HEK293 (cell line): ENCODE data around the gene HIGD1A.

ENCODE experiments used
- CTCF ChIA-PET: fragments of 350-600 bp; formaldehyde crosslinking; extraction: SDS; loops from one replicate; lab custom pipeline; 2021; ENCODE audit warnings: antibody characterized with exemption; lab: Yijun Ruan, JAX
- POLR2A ChIA-PET: fragments of 300-600 bp; formaldehyde crosslinking; extraction: SDS; loops from one replicate; lab custom pipeline; 2020; ENCODE audit warnings: antibody characterized with exemption, inconsistent platforms; lab: Yijun Ruan, JAX
- H3K27ac ChIP-seq: fragments of 200-500 bp; sonication (Bioruptor generic); 2 replicates; pipeline ENCODE4 v1.5.1; 2014; ENCODE audit warnings: low read depth, low read length, control low read depth, inconsistent platforms; ENCODE audit errors: extremely low read depth
- H3K36me3 ChIP-seq, 2 experiments: fragments of 200-500 bp in 1 of 2; sonication (Bioruptor generic) in 1 of 2; 1 replicate in 1 of 2; 2 replicates in 1 of 2; pipeline ENCODE4 v1.5.1; 2014 to 2017; ENCODE audit warnings: inconsistent platforms in 2 of 2, low read length in 2 of 2; ENCODE audit not compliant: control insufficient read depth in 2 of 2, insufficient read depth in 1 of 2
- H3K4me1 ChIP-seq: fragments of 200-500 bp; sonication (Bioruptor generic); 2 replicates; pipeline ENCODE4 v1.5.1; 2014; ENCODE audit warnings: mild to moderate bottlenecking, low read length, inconsistent platforms; ENCODE audit not compliant: control insufficient read depth, insufficient read depth
- H3K4me3 ChIP-seq: 2 replicates; pipeline ENCODE4 v1.5.1; 2011; ENCODE audit warnings: low read depth, mild to moderate bottlenecking, control low read depth, low read length, moderate library complexity
- H3K9me3 ChIP-seq: fragments of 200-500 bp; sonication (Bioruptor generic); 2 replicates; pipeline ENCODE4 v1.5.1; 2014; ENCODE audit warnings: low read depth, low read length, inconsistent platforms; ENCODE audit not compliant: control insufficient read depth, insufficient read depth
- GLIS1 ChIP-seq: fragments of 450-650 bp; formaldehyde crosslinking; IDR thresholded peaks from 2 replicates; pipeline ENCODE4 v1.5.1; 2016; ENCODE audit warnings: missing biosample characterization, missing genetic modification characterization
- MYNN ChIP-seq: fragments of 450-650 bp; formaldehyde crosslinking; IDR thresholded peaks from 2 replicates; pipeline ENCODE4 v1.5.1; 2016; ENCODE audit warnings: missing biosample characterization, missing genetic modification characterization, borderline replicate concordance
- OSR2 ChIP-seq: fragments of 450-650 bp; formaldehyde crosslinking; IDR thresholded peaks from 2 replicates; pipeline ENCODE4 v1.5.1; 2016; ENCODE audit warnings: missing biosample characterization, missing genetic modification characterization
- PRDM1 ChIP-seq: fragments of 450-650 bp; formaldehyde crosslinking; IDR thresholded peaks from 2 replicates; pipeline ENCODE4; 2016; ENCODE audit warnings: missing biosample characterization, missing genetic modification characterization
- RBAK ChIP-seq: fragments of 450-650 bp; formaldehyde crosslinking; IDR thresholded peaks from 2 replicates; pipeline ENCODE4 v1.5.1; 2016; ENCODE audit warnings: missing biosample characterization, missing genetic modification characterization
- SP7 ChIP-seq: fragments of 450-650 bp; formaldehyde crosslinking; IDR thresholded peaks from 2 replicates; pipeline ENCODE4 v1.5.1; 2016; ENCODE audit warnings: missing biosample characterization, missing genetic modification characterization
- ZNF214 ChIP-seq: fragments of 450-650 bp; formaldehyde crosslinking; IDR thresholded peaks from 2 replicates; pipeline ENCODE4 v1.5.1; 2017; ENCODE audit warnings: missing biosample characterization, mild to moderate bottlenecking, missing genetic modification characterization, borderline replicate concordance
- ZNF341 ChIP-seq: fragments of 450-650 bp; formaldehyde crosslinking; IDR thresholded peaks from 2 replicates; pipeline ENCODE4; 2016; ENCODE audit warnings: low read depth, missing biosample characterization, missing genetic modification characterization
- ZNF366 ChIP-seq: fragments of 450-650 bp; formaldehyde crosslinking; conservative IDR thresholded peaks from 2 replicates; pipeline ENCODE4 v1.5.1; 2016; ENCODE audit warnings: missing biosample characterization, missing genetic modification characterization
- ZNF558 ChIP-seq: fragments of 450-650 bp; formaldehyde crosslinking; IDR thresholded peaks from 2 replicates; pipeline ENCODE4 v1.5.1; 2016; ENCODE audit warnings: missing biosample characterization, missing genetic modification characterization
- ZNF561 ChIP-seq: fragments of 450-650 bp; IDR thresholded peaks from 2 replicates; pipeline ENCODE4 v1.5.1; 2018; ENCODE audit warnings: missing biosample characterization, missing genetic modification characterization, borderline replicate concordance
- ZNF600 ChIP-seq: fragments of 450-650 bp; formaldehyde crosslinking; IDR thresholded peaks from 2 replicates; pipeline ENCODE4 v1.5.1; 2016; ENCODE audit warnings: missing biosample characterization, missing genetic modification characterization
- ZNF626 ChIP-seq: fragments of 450-650 bp; sonication (Bioruptor Pico); formaldehyde crosslinking; IDR thresholded peaks from 2 replicates; pipeline ENCODE4 v1.5.1; 2018; ENCODE audit warnings: missing biosample characterization, missing genetic modification characterization, inconsistent platforms
- ZNF664 ChIP-seq: fragments of 450-650 bp; formaldehyde crosslinking; IDR thresholded peaks from 2 replicates; pipeline ENCODE4 v1.5.1; 2016; ENCODE audit warnings: missing biosample characterization, missing genetic modification characterization
- TF ChIP-seq, protein P1 (sequence below): fragments of 450-650 bp; IDR thresholded peaks from 2 replicates; pipeline ENCODE4 v1.5.1; 2018; ENCODE audit warnings: missing biosample characterization, missing genetic modification characterization
- TF ChIP-seq, protein P2 (sequence below): fragments of 450-650 bp; formaldehyde crosslinking; IDR thresholded peaks from 2 replicates; pipeline ENCODE4 v1.5.1; 2017; ENCODE audit warnings: missing biosample characterization, missing genetic modification characterization
- TF ChIP-seq, protein P3 (sequence below): fragments of 450-650 bp; formaldehyde crosslinking; IDR thresholded peaks from 2 replicates; pipeline ENCODE4 v1.5.1; 2017; ENCODE audit warnings: missing biosample characterization, missing genetic modification characterization
- TF ChIP-seq, protein P4 (sequence below): fragments of 450-650 bp; formaldehyde crosslinking; optimal IDR thresholded peaks from 2 replicates; pipeline ENCODE3; 2016; ENCODE audit warnings: missing biosample characterization, mild to moderate bottlenecking, missing genetic modification characterization
- TF ChIP-seq, protein P5 (sequence below): fragments of 450-650 bp; formaldehyde crosslinking; IDR thresholded peaks from 2 replicates; pipeline ENCODE4 v1.5.1; 2017; ENCODE audit warnings: missing biosample characterization, missing genetic modification characterization
- TF ChIP-seq, protein P6 (sequence below): fragments of 450-650 bp; formaldehyde crosslinking; IDR thresholded peaks from 2 replicates; pipeline ENCODE4 v1.5.1; 2017; ENCODE audit warnings: missing biosample characterization, missing genetic modification characterization

The HIGD1A gene

DNA sequence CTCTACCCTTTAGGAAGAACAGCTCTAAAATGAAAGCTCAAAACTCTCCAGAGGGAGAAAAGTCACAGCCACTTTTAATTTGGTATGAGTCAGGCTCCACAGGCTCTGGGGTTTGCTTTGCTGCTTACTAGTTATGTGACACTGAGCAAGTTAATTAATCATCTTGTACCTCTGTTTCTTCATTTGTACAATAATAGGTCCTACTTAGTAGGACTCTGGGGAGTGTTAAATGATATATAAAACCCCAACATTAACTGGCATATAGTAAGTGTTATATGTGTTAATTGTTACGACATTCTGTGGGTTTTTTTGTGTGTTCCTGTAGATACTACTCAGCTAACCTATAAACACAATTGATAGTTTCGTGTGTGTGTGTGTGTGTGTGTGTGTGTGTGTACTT is 11.5 kb upstream of the HIGD1A start:
- no peaks in the 10 kb centered on the region for H3K9me3 ChIP-seq
- TF ChIP-seq ZNF341 (tag by site-specific recombination) (0 out of 2 replicates have a peak, but pooled peaks have one; percentile 2), SP7 (peak; percentile 82), ZNF664 (tag by site-specific recombination) (peak; percentile 73), OSR2 (0 out of 2 replicates have a peak, but pooled peaks have one; percentile 29), MYNN (tag by site-specific recombination) (peak; percentile 93), RBAK (tag by site-specific recombination) (no peak), PRDM1 (0 out of 2 replicates have a peak, but pooled peaks have one; percentile 48)
- TF ChIP-seq, protein P1, sequence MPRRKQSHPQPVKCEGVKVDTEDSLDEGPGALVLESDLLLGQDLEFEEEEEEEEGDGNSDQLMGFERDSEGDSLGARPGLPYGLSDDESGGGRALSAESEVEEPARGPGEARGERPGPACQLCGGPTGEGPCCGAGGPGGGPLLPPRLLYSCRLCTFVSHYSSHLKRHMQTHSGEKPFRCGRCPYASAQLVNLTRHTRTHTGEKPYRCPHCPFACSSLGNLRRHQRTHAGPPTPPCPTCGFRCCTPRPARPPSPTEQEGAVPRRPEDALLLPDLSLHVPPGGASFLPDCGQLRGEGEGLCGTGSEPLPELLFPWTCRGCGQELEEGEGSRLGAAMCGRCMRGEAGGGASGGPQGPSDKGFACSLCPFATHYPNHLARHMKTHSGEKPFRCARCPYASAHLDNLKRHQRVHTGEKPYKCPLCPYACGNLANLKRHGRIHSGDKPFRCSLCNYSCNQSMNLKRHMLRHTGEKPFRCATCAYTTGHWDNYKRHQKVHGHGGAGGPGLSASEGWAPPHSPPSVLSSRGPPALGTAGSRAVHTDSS (tag by site-specific recombination) = no peak
- TF ChIP-seq, protein P2, sequence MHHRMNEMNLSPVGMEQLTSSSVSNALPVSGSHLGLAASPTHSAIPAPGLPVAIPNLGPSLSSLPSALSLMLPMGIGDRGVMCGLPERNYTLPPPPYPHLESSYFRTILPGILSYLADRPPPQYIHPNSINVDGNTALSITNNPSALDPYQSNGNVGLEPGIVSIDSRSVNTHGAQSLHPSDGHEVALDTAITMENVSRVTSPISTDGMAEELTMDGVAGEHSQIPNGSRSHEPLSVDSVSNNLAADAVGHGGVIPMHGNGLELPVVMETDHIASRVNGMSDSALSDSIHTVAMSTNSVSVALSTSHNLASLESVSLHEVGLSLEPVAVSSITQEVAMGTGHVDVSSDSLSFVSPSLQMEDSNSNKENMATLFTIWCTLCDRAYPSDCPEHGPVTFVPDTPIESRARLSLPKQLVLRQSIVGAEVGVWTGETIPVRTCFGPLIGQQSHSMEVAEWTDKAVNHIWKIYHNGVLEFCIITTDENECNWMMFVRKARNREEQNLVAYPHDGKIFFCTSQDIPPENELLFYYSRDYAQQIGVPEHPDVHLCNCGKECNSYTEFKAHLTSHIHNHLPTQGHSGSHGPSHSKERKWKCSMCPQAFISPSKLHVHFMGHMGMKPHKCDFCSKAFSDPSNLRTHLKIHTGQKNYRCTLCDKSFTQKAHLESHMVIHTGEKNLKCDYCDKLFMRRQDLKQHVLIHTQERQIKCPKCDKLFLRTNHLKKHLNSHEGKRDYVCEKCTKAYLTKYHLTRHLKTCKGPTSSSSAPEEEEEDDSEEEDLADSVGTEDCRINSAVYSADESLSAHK (tag by site-specific recombination) = 0 out of 2 replicates have a peak, but pooled peaks have one; percentile 16
- TF ChIP-seq, protein P3, sequence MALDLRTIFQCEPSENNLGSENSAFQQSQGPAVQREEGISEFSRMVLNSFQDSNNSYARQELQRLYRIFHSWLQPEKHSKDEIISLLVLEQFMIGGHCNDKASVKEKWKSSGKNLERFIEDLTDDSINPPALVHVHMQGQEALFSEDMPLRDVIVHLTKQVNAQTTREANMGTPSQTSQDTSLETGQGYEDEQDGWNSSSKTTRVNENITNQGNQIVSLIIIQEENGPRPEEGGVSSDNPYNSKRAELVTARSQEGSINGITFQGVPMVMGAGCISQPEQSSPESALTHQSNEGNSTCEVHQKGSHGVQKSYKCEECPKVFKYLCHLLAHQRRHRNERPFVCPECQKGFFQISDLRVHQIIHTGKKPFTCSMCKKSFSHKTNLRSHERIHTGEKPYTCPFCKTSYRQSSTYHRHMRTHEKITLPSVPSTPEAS (tag by site-specific recombination) = peak; percentile 81
- TF ChIP-seq, all 188 proteins: peak for 8
- no peak overlapping the region for H3K27ac ChIP-seq
- ChIA-PET POLR2A (interaction anchor here (0.7 to 1.1 kb wide), 2 partner anchors 11 kb away, joined by 3 to 9 read pairs; partner anchors contain the start of gene HIGD1A), CTCF (interaction anchor here (0.6 to 0.8 kb wide), 3 partner anchors 16 to 30 kb away, joined by 3 read pairs; no protein-coding TSS in a partner anchor)
- H3K4me1 ChIP-seq = peaks cover 4% of the 10 kb centered on the region; the same call in 1 of the 2 replicates
- H3K4me3 ChIP-seq = no peak overlapping the region
- H3K36me3 ChIP-seq = no peaks in the 10 kb centered on the region

DNA sequence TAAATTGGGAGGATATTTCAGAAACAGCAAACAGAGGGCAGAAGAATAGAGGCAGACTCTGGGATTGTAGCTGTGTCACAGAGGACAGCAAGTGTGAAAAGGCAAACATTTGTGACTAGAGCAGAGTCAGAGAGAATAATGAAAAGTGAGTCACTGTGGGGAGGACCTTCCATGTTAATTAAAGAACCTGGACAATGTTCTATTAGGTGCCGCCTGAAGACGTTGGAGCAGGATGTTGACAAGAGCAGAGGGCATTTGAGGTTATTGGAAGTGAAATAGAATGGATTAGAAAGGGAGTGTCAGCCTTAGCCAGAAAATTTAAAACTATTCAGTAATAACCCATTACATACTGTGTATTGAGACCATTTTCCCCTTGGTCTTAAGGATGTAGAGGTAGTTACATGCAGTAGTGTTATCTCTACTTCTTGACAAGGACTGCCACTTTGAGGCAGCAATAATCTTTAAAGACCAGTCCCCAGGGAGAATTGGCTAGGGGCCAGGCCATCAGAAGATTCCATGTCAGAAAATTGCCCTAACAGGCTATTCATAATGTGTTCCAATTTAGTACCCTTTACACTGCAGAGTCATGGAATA is 10.7 kb upstream of the HIGD1A start:
- ChIA-PET CTCF (interaction anchor here (0.6 to 0.7 kb wide), 2 partner anchors 16 to 29 kb away, joined by 3 read pairs; no protein-coding TSS in a partner anchor), POLR2A (interaction anchor here (1.1 kb wide), 1 partner anchor 10 kb away, joined by 9 read pairs; no protein-coding TSS in a partner anchor)
- H3K4me1 ChIP-seq = peaks cover 4% of the 10 kb centered on the region; the same call in 1 of the 2 replicates
- no peaks in the 10 kb centered on the region for H3K36me3 ChIP-seq
- H3K9me3 ChIP-seq = no peaks in the 10 kb centered on the region
- no peak overlapping the region for H3K4me3 ChIP-seq
- H3K27ac ChIP-seq = peak overlapping the region; percentile 3; the same call in 1 of the 2 replicates
- no peak for TF ChIP-seq ZNF626 (tag by site-specific recombination)
- peak; percentile 41; the same call in 1 of the 2 replicates for TF ChIP-seq ZNF366 (tag by site-specific recombination)
- TF ChIP-seq, protein P4, sequence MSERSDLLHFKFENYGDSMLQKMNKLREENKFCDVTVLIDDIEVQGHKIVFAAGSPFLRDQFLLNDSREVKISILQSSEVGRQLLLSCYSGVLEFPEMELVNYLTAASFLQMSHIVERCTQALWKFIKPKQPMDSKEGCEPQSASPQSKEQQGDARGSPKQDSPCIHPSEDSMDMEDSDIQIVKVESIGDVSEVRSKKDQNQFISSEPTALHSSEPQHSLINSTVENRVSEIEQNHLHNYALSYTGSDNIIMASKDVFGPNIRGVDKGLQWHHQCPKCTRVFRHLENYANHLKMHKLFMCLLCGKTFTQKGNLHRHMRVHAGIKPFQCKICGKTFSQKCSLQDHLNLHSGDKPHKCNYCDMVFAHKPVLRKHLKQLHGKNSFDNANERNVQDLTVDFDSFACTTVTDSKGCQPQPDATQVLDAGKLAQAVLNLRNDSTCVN (tag by site-specific recombination) = no peak
- TF ChIP-seq ZNF558 (tag by site-specific recombination) = no peak
- peak; percentile 13; the same call in 1 of the 2 replicates for TF ChIP-seq ZNF600 (tag by site-specific recombination)
- TF ChIP-seq, protein P5, sequence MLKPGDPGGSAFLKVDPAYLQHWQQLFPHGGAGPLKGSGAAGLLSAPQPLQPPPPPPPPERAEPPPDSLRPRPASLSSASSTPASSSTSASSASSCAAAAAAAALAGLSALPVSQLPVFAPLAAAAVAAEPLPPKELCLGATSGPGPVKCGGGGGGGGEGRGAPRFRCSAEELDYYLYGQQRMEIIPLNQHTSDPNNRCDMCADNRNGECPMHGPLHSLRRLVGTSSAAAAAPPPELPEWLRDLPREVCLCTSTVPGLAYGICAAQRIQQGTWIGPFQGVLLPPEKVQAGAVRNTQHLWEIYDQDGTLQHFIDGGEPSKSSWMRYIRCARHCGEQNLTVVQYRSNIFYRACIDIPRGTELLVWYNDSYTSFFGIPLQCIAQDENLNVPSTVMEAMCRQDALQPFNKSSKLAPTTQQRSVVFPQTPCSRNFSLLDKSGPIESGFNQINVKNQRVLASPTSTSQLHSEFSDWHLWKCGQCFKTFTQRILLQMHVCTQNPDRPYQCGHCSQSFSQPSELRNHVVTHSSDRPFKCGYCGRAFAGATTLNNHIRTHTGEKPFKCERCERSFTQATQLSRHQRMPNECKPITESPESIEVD (tag by site-specific recombination) = peak; percentile 89
- TF ChIP-seq ZNF214 = no peak
- TF ChIP-seq, protein P6, sequence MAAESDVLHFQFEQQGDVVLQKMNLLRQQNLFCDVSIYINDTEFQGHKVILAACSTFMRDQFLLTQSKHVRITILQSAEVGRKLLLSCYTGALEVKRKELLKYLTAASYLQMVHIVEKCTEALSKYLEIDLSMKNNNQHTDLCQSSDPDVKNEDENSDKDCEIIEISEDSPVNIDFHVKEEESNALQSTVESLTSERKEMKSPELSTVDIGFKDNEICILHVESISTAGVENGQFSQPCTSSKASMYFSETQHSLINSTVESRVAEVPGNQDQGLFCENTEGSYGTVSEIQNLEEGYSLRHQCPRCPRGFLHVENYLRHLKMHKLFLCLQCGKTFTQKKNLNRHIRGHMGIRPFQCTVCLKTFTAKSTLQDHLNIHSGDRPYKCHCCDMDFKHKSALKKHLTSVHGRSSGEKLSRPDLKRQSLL (tag by site-specific recombination) = no peak
- TF ChIP-seq GLIS1 (tag by site-specific recombination) = peak; percentile 74
- peak; percentile 79; the same call in 1 of the 2 replicates for TF ChIP-seq ZNF561 (tag by site-specific recombination)
